SHP77 treated with DMSO at 0.1 percent for 48 hours (cell line): ENCODE data around the gene TM9SF4.

Experiments used
- DNase-seq: peaks from one replicate; lab custom pipeline; 2025; lab: John Stamatoyannopoulos, UW

TM9SF4 gene, protein sequence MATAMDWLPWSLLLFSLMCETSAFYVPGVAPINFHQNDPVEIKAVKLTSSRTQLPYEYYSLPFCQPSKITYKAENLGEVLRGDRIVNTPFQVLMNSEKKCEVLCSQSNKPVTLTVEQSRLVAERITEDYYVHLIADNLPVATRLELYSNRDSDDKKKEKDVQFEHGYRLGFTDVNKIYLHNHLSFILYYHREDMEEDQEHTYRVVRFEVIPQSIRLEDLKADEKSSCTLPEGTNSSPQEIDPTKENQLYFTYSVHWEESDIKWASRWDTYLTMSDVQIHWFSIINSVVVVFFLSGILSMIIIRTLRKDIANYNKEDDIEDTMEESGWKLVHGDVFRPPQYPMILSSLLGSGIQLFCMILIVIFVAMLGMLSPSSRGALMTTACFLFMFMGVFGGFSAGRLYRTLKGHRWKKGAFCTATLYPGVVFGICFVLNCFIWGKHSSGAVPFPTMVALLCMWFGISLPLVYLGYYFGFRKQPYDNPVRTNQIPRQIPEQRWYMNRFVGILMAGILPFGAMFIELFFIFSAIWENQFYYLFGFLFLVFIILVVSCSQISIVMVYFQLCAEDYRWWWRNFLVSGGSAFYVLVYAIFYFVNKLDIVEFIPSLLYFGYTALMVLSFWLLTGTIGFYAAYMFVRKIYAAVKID

DNA sequence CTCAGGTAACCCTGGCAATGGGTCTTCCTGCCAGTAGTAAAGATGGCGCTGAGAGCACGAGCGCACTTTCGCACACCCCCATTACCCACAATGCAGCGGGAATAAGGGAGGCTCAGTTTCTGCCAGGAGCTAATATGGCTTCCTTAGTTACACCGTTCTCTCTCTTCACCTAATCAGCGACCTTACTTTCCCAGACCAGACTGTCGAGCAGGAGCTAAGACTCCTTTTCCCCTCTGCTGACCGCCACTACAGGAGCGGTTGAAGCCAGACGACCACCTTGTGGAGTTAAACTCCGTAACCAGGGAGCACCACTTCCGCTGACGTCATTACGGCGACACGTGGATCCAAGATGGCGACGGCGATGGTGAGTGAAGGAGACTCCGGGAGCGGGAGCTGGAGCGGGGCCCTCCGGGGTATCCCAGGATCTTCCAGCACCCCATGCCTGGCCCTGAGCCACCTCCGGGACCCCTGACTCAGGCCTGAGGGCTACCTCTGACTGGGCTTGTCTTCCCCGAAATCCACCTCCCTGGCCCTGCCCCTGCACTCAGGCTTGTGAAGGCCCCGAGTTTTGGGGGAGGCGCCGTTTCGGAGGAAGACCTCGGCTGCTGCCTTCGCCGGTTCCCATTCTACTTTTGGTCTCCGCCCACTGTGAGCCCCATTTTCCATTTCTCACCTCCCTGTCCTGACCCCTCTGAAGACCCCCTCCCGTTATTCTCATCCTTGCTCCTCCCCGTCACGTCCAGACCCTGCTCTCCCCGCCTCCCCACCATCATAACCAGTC is at the start of gene TM9SF4:
TM9SF4 (plus strand) TSS at position 323 of the 781 bp plus-strand sequence; CDS start at position 350, 27 bp downstream.
- DNase-seq = peak; percentile 90

DNA sequence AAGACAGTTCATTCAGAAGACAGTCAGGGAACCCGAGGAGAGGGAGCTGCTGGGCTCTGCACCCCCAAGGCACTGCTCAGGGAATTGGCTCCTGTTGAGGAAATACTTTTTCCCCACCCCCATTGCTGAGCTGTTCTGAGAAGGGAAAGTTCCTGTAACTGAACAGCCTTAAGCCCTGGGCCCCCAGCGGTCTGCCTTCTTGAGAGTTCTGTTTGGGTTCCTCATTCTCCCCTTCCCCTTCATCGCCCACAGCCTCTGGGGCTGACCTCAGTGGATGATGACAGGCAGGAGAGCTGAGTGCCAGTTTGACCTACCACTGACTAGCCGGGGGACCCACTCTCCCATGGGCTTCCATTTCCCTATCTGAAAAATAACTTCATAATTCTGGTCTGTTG is 46.7 kb upstream of the TM9SF4 start:
- DNase-seq = no peak

DNA sequence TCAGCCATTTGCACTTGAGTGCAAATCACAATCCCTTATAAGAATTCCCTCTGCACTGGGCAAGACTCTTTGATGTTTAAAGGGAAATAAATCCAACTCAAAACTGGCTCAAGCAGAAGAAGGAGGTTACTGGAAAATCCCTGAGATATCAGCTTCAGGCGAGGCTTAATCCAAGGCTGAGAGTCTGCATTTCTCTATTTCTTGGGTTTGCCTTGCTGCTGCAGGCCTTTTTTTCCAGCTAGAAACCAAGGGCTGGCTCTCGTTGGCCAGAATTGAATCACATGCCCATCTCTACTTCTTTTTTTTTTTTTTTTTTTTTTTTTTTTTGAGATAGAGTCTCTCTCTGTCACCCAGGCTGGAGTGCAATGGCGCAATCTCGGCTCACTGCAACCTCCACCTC is 45.8 kb upstream of the TM9SF4 start:
- DNase-seq = no peak

DNA sequence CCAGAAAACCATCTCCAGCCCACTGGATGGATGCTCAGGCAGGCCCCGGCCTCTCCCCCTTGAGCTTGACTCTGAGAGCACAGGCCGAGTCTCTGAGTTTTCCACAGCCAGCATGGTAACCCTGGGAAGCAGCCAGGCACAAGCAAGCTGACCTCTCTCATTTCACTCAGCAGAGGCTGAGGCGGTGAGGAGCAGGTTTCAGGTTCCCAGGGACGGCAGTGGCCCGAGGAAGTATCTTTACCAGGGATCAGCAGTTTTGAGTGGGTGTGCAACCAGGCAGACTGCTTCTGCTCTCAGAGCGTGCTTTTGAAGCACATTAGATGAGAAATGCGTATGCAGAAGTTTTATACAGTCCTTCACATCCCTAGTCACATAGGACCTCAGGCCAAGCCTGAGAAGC is 44.8 kb upstream of the TM9SF4 start:
- DNase-seq = no peak

DNA sequence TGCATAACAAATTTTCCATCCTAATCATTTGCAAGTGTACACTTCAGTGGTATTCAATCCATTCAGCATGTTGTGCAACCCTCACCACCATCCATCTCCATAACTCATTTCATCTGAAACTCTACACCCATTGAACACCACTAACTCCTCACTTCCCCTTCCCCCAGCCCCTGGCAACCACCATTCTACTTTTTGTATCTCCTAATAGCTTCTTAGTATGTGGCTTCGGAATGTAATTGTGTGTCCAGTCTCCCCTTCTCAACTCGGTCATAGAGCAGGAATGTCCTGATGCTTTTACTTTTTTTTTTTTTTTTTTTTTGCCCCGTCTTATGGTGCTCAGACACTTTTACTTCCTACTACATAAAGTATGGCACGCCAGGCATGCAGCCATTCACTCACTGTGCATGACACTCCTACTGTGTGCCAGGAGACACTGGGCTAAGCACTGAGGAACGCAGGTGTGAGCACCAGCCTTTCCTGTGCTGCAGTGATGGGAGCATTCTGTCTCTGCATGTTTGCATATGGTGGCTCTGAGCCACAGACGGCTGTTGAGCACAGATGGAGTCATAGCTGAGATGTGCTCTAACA is 42.2 kb upstream of the TM9SF4 start:
- no peak for DNase-seq

DNA sequence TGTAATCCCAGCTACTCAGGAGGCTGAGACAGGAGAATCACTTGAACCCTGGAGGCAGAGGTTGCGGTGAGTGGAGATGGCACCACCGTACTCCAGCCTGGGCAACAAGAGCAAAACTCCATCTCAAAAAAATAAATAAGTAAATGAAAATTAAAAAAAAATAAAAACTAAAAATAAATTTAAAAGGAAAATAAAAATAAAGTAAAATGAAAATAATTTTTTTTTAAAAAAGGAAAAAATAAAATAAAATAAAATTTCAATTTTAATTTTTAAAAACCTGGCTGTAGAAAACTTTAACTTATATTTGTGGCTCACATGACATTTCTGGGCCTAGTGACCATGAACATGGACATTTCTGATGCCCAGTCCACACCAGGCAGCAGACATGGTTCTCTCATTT is 41.3 kb upstream of the TM9SF4 start:
- no peak for DNase-seq

DNA sequence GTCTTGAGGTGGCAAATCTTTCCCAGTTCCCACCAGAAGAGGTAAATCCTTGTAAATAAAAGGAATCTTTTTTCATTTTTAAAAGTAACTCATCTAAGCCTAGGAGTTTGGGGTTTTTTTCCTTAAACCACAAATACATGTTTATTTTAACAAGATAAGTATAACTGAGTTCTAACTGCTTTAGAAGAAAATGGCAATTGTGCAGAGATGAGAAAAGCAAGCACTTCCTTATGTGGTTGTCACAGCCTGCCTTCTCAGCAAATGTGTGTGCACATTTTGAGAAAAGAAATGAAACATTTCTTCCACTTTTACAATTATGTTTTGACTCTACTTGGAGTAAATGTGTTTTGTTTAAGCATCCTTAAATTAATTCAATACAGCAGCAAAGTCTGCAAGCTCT is 39.8 kb upstream of the TM9SF4 start:
- DNase-seq = no peak

DNA sequence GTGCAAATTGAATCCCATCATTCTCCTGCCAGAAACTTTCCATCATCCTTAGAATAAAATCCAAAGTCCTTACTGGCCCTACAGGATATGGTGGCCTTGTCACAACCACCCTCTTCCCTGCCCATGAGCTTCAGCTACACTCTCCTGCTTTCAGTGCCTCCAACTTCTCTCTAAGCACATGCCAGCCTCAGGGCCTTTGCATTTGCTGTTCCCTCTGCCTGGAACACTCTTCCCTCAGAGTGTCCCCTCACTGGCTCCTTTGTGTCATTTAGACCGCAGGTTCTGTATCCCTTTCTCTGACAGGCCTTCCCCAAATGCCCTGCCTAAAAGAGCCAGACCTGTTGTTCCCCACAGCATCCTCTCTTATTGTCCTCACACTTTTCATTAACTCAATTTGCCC is 39.2 kb upstream of the TM9SF4 start:
- no peak for DNase-seq

DNA sequence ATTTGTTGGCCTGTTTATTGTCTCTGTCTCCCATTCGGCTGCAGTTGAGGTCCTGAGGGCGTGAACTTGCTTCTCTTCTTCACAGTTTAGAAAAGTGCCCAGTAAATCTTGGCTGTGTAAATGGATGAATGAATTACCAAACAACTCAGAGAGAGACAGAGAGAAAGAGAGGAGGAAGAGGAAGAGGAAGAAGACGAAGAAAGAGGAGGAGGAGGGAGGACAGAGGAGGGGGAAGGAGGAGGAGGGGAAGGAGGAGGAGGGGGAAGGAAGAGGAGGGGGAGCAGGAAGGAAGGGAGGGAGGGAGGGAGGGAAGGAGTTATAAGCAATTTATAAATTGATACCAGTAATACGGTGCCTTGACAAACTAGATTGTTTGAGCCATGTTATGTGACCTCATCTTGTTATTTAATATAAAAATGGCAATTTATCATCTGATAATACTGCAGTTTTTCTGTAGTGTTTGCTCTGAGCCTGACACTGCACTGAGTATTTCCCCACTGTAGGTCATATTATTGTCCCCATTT is 38.8 kb upstream of the TM9SF4 start:
- DNase-seq = no peak

DNA sequence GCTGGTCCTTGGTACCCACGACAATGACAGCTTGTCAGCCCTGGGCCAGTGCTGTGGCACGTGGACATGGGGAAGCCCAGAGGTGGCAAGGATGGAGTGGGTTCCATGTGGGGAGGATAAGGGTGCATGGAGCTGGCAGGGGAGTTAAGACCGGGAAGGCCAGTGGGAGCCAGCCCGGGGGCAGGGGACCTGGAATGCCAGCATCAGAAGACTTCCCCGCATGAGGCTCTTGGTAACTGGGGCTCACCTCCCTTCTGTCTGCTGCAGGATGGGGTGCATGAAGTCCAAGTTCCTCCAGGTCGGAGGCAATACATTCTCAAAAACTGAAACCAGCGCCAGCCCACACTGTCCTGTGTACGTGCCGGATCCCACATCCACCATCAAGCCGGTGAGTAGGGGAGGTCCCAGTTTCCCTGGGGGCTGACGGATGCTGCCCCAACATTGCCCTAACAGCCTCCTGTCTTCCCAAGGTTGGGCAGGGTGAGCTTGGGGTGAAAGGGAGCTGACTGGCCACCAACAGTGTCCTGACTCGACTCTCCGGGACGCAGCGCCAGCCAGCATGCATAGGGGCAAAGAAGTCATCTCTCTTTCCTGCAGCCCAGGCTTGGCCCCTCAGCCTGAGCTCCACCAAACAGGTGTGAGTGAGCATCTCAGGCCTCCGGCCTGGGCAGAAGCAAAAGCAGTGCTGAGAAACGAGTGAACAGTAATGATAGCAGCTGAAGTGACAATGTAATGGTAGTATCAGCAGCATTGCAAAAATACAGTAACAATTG is 37.9 kb upstream of the TM9SF4 start:
- DNase-seq = no peak

DNA sequence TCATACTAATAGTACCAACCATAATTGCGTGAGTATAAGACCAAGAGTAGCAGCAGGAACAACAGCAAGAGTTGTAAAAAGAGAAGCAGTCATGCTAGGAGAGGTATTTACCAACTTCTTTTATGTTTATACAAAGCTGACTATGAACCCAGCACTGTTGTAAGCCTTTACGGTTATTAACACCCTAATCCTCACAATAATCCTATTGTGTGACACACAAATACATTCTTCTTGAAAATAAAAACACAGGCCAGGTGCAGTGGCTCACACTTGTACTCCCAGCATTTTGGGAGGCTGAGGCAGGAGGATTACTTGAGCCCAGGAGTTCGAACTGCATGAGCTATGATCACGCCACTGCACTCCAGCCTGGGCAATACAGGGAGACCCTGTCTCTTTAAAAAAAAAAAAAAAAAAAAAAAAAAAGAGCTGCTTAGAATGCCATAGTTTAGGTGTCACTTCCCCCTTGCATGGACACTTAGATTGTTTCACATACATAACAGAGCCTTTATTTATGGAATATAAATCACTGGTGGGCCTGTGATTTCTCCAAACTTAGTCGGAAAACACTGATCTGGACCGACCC is 37.3 kb upstream of the TM9SF4 start:
- no peak for DNase-seq

DNA sequence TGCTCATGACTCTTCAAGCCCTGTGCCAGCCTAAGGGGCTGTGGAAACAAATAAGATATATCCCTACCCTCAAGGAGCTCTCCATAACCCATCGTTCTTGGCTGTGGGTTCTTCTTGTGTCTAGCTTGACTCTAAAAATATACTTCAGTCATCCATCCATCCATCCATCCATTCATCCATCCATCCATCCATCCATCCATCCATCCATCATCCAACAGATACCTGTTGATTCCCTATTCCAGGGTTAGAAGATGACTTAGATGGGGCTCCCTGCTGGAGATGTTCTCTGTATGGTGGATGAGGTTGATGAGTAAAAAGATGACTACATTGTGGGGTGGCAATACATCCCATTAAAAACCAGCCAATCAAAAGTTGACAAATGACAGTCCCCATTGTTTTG is 34.0 kb upstream of the TM9SF4 start:
- DNase-seq = no peak

DNA sequence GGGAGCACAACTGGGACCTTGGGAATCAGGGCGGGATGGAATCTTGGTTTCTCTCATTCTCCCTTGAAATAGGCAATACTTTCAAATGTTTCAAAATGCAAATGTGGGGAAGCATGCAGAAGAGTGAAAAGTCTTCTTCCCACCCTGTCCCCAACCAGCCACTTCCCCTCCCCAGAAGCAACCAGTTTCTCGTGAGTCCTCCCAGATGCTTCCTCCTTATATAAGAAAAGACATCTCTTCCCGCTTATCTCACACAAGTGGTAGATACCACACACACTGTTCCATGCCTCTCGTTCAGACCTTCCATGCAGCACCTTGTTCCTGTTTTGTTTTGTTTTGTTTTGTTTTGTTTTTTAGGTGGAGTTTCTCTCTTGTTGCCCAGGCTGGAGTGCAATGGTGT is 32.3 kb upstream of the TM9SF4 start:
- no peak for DNase-seq

DNA sequence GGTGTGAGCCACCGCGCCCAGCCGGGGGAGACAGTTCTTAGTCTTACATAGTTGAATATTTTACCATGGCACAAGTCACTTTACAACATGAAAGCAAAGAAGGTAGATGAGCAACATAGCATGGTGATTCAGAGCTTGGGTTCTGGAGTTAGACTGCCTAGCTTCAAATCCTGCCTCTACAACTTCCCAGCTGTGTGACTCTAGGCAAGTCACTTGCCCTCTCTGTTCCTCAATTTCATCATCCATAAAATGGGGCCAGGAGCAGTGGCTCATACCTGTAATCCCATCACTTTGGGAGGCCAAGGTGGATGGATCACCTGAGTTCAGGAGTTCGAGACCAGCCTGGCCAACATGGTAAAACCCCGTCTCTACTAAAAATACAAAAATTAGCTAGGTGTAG is 31.2 kb upstream of the TM9SF4 start:
- no peak for DNase-seq

DNA sequence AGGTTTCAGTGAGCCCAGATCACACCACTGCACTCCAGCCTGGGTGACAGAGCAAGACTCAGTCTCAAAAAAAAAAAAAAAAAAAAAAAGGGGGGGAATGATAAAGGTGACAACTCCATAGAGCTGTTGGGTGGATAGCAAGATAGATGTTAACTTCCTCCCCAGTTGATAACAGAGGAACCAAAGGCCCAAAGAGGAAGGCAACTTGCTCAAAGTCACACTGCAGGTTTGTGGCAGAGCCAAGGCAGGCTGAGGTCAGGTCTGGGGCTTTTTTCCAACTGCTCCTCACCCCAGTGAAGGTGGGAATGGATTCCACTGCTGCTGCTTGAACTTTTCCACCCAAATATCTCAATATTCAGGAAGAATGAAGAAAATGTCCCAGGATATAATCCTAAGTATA is 30.7 kb upstream of the TM9SF4 start:
- DNase-seq = no peak

DNA sequence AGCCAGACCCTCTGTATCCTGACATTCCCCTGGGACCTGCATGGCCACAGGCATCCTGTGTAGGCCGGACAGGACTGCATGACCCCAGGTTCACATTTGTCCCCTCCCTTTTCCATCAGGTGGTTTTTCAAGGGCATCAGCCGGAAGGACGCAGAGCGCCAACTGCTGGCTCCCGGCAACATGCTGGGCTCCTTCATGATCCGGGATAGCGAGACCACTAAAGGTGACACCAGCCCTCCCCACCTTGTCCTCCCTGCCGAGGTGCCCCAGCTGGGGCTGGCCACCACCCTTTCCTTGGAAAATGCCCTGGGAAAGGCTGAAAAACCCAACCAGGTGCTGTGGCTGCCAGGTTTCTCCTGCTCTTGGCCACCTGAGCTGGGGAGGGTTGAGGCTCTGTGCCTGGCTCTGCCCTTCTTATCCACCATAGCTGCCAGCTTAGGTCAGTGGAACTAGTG is 29.8 kb upstream of the TM9SF4 start:
- DNase-seq = peak; percentile 12

DNA sequence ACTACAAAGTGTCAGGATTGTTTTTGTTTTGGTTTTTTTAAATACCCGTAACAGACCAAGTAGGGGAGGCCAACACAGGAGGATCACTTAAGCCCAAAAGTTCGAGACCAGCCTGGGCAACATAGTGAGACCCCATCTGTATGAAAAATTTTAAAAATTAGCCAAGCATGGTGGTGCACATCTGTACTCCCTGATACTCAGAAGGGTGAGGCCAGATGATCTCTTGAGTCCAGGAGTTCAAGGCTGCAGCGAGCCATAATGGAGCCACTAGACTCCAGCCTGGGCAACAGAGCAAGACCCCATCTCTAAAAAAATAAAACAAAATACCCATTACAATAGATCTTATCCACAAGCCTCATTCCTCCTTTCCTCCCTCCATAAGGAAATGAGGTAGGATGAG is 28.7 kb upstream of the TM9SF4 start:
- no peak for DNase-seq

DNA sequence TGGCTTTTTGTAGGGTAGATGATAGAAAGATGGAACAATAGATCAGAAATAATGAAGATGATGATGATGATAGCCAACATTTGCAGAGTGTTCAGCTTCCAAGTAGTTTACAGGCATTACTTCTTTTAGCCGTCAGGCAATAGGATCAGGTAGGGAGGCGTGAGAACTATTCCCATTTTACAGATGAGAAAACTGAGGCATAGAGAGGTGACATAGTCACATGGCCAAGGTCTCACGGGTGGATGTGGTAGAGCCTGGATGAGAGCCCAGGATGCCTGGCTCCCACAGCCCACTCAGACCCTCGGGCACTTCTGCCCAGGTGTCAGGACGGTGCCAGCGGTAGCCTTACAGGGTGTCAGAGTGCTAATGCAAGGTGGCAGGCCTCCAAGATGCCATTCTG is 26.0 kb upstream of the TM9SF4 start:
- no peak for DNase-seq

DNA sequence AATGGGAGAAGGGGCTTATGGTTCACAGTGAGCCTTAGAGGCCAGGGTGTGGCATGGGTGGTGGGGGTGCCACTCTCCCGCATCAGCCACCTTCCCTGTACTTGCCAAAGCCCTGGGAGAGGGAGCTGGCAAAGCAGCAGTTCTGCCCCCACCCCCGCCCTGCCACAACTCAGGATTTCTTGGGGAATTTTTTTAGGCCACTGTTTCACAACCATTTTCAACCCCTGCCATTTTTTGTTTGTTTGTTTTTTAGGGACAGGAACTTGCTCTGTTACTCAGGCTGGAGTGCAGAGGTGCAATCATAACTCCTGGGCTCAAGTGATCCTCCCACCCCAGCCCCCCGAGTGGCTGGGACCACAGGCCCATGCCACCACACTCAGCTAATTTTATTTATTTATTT is 22.4 kb upstream of the TM9SF4 start:
- no peak for DNase-seq

DNA sequence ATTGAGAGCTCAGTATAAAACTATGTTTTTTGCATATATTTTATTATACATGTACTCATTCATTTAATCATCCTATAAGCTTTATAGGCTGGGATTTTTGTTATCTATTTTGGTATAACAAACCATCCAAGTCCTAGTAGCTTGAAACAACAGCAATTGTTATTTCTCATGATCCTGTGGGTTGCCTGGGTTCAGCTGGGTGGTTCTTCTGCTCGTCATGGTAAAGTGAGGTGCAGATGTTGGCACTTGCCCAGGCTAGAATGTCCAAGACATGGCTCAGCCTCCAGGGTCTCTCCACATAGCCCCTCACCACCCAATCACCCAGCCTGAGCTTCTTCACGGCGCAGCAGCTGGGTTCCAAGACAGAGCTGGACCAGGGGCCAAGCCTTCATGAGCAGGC is 20.8 kb upstream of the TM9SF4 start:
- no peak for DNase-seq
